NCI-H446 (cell line): ENCODE results near the gene GNAI1.
A peak's percentile ranks its signal among the peaks of the same experiment; 100 is the strongest.

Experiments used
- DNase-seq, 2 experiments: peaks; one replicate each; lab custom pipeline; 2025; lab: John Stamatoyannopoulos, UW

Gene GNAI1

DNA sequence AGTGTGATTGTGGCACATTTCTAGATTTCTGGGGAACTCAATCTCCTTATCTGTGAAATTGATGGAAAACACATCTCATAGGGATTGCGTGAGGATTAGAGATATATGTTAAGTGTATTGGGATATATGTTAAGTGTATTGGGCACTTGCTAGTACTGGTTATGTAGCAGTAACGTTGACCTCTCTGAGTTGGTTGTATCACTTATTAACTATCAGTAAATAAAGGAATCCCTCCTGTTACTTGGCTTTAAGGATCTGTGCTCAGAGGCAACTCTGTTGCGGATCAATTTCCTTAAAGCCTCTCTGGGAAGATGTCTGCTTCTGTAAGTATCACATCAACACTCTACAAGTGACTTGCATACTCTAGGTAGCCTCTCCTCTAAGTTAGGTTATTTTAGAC is 25.2 kb downstream of the GNAI1 start:
- no peak for DNase-seq

DNA sequence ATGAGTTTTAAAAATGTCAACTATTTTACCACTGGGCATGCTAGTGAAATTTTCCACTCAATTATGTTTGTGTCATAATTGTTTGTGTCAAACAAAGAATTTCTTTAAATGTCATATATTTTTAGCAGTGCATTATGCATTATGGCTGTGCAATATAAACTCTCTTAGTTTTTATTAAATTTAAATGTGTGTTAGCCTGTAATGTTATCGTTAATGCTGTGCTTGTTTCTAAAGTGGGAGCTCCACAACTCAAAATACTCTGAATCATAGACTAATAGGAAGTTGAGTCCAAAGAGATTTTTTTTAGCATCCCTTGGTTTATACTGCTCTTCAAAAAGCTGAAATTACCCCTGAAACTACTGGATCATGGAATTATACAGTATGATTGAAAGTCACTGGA is 26.8 kb downstream of the GNAI1 start:
- DNase-seq: no peak

DNA sequence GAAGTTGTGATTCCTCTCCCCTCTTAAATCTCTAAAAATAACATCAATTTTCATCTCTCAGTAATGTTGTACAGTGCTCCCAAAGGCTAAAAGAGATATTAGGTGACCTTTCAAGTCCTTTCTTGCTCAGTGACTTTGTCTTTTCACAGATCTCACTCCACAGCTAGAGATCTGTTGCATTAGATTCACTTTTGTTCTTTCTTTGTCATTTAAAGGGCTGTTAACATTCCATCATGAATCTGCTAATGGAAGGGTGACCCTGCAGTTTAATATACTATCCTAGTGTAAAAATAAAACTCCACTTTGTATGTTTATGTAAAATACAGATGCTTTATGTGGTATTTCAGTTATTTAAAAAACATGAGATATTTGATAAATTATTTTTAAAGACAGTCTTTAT is 30.5 kb downstream of the GNAI1 start:
- no peak for DNase-seq

DNA sequence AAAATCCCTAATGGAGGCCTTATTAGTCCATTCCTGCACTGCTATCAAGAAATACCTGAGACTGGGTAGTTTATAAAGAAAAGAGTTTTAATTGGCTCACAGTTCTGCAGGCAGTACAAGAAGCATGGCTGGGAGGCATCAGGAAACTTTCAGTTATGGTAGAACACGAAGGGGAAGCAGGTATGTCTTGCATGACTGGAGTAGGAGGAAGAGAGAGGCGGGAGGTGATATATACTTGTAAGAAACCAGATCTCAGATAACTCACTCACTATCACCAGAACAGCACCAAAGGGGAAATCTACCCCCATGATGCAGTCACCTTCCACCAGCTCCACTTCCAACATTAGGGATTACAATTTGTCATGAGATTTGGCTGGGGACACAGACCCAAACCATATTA is 35.8 kb downstream of the GNAI1 start:
- no peak for DNase-seq

DNA sequence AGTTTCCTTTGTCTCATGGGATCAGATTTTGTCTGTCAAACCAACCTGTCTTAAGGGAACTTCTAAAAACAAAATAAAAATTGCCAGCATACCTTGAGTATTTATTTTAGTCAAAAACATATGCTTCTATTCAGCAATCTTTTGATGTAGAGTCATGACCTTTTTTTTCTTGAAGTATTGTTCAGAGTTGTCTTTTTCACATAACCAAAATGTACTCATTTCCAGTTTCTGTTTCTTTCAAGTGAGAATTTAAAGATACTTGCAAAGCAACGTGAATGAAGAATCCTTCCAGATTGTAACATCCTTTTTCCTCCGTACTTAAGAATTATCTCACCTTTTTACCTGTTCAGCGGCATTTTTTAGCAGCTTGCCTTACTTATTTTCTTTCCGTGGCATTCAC is 37.8 kb downstream of the GNAI1 start:
- no peak for DNase-seq

DNA sequence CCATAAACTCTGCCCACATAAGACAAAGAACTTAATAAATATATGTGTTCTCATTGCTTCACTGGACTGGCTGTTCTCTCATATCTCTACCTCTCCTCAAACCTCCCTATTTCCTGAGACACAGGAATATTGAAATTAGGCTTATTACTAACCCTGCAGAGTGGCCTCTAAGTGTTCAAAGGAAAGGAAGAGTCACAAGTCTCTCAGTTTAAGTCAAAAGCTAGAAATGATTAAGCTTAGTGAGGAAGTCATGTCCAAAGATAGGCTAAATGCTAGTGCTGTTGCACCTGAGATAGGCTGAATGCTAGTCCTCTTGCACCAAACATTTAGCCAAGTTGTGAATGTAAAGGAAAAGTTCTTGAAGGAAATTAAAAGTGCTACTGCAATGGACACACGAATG is 41.1 kb downstream of the GNAI1 start:
- DNase-seq: no peak

DNA sequence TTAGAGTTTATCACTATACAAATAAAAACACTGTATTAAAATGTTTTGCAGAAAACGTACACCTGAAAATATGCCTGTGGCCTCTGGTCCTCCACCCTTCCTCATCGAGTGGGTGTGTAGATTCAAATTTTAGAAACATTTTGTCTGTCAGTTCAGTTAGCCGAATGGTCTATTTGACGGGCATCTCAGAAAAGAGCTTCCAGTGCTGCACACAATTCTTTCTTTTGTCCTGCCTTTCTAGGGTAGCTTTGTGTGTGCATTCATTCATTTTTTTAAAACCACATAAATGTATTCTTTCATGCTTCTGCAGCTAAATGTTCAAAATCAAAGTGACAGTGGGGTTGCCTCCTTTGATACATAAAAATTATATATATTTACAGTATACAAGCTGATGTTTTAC is 46.8 kb downstream of the GNAI1 start:
- no peak for DNase-seq

DNA sequence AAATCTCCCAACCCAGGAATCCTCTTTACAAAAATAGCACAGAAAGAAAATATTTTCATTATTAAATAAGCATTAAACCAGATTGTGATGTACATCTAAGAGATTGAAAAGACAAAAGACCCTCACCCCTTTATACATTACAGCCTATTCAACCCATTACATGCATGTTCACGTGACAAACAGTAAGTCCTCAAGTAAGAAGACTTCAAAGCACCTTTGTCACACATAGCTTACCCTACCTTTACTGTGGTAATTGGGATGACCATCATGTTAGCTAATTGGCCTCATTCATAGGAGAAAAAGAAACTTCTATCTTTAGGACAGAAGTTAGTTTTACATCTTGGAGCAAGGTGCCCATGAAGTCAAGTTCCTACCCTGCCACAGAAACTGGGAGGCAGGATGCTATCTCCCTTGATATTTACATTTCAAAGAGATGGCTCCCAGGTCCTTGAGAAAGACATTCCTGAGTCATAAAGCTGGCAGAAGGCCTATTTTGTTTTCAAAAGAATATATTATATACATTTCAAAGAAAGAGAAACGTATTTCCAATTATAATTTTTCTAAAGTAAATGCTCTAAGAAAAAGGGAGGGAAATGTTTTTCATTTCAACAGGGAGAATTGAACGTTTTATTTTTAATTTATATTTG is 48.1 kb downstream of the GNAI1 start:
- no peak for DNase-seq

DNA sequence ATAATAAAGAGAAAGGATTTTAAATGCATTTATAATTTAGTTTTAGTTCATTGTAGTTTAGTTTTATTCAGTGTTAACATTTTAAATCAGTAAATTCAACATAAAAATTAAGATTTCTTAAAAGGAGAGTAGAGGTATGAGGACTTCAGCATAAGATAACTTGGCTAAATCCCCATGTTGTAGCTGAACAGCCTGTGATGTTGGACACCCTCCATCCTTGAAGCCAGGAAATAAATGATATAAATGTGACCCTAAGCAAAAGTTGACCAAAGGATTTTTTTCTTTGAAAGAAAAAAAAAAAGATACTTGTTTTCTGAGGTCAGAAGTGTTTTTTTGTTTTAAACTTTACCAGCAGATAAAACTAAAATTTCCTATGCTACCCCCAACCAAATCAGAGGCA is 48.7 kb downstream of the GNAI1 start:
- no peak for DNase-seq

DNA sequence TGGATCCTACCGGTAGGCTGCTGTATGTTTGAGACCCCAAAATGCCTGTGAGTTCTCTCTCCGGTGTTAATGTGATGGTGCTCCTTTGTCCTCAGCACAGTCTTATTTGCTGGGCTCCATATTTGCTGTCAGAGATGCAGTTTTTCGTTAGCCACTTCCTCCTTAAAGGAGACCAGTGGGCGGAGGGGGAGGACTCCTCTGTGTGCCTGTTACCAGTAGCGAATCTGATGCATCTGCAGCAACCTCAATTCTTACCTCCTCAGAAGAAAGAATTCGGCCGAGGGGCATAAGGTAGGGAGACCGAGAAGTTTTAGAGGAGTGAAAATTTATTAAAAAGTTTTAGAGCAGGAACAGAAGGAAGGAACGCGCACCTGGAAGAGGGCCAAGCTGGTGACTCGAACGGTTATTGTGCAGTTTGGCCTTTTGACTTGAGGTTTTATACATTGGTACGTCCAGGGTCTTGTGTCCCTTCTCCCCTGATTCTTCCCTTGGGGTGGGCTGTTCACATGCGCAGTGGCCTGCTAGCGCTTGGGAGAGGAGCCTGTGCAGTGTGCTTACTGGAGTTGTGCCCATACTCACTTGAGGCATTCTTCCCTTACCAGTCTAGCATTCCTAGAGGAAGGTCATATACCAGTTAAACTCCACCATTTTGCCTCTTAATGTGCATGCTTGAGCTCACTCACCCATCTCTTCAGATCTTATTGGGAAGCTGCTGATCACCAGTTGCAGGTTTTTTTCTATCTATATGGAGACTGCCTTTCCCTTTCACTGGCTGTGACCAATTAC is 49.5 kb downstream of the GNAI1 start:
- DNase-seq: no peak

DNA sequence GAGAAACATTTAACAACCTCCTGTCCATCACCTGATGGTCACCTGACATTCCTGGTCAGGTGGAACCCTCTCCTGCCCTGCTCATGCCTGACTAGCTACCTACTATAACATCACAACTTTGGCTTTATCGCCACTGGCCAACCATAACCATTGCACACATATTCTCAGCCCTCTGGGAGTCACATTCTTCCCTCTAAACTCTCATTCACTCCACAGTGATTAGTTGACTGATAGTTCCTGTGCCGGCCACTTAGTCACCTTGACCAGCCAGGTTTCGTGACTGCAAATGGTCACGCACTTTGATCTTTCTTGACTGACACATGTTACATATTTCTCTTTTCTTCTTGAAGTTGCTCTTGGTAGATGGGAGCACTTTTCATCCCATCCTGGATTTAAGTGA is 50.1 kb downstream of the GNAI1 start:
- DNase-seq: no peak

DNA sequence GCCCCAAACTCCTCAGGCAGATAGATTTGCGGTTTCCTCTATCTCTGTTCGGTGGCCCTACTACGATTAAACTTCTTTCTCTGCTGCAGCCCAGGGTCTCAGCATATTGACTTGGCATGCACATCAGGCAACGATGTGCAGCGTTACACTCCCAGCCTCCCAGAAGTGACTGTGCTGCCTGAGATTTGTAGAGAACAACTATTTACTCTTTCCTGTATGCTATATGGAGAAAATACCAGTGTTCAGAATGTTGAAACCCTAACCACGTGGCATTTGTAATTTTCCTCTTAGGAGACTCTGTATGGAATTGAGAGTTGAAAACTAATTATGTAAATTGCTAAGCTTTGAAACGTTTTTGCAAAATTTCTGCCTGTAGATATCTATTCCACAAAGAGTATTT is 50.9 kb downstream of the GNAI1 start:
- DNase-seq: no peak

DNA sequence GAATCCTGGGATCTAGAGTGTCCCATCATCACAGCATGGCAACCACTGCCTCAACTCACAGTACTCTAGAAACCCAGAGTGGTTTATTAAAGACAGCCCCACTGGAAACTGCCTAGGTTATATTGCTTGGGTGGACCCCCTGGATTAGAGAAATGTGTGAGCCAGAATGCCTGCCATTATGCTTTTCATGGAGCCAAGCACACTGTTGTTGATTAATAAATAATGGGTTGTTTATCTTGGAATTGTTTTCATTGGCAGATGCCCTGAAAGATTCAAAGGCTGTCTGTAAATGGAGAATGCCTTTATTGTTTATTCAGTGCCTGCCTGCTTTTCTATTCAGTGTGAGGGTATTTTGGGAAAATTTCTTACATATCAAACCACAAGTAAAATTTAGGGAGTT is 52.1 kb downstream of the GNAI1 start:
- DNase-seq: peak in 1 of 2 experiments; percentile 29

DNA sequence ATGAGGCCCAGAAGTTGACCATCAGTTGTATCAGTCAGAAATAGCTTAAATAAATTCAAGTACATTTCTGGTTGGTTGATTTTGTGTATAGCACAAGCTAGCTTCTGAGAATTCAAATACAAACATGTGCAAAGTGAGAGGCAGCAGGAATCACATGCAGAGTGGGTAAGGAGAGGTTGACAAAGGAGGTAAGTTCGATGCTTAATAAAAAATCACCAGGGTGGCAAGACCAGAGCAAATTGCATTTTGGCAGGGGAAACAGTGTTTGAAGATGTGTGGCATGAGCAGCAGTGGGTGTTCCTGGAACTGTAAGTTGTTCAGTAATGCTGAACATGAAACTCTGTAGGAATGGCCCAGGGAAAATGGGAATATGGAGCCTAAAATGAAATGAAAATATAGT is 52.6 kb downstream of the GNAI1 start:
- DNase-seq: no peak

DNA sequence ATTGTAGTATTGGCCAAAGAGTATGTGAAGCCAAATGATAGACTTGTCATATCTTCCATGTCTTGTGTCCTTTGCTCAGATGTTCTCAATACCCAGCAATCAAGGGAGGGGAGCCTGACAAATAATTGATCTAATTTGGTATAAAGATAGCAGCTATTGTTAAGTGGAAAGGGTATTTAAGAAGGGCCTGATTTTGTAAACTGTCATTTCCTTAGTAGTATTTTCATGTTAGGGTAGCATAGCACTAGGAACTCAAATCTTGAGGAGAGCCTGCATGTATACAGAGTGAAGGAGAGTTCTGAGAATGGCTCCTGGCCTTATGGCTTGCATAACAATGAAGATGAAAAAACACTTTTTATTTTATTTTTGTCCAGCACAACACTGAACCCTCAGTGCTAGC is 53.1 kb downstream of the GNAI1 start:
- DNase-seq: no peak

DNA sequence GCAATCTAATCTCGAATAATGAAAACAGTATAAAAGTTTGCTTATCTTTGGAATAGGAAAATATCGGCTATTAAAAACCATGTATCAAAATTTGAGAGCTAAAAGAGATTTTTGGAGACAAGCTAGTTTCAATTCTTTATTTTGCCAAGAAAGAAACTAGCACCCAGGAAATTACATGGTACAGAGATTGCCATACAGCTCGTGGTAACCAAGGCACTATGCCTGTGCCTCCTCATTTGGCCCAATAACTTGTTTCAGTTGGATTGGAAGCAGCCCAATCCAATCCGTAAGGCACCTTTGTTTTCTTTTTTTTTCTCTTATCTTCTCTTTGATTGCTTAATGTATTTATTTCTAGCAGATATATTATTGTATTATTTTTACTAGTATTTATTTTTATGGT is 55.0 kb downstream of the GNAI1 start:
- no peak for DNase-seq

DNA sequence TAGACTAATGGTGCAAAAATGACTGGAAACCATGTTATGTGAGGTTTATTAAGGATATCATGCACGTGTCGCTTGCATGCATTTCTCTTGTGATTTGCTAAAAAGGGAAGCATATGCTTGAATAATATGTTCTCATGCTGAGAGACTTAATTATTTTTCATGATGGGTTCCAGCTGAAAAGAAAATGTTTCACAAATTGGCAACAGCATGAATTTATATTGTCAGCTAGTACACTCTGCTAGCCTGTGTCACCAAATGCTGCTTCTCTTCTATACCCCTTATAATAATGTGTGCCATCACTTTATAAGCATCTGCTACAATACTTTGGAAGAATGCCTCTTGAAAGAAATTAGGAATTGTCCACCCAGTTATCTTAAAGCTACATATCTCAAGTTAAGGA is 63.0 kb downstream of the GNAI1 start:
- DNase-seq: peak in 1 of 2 experiments; percentile 0

DNA sequence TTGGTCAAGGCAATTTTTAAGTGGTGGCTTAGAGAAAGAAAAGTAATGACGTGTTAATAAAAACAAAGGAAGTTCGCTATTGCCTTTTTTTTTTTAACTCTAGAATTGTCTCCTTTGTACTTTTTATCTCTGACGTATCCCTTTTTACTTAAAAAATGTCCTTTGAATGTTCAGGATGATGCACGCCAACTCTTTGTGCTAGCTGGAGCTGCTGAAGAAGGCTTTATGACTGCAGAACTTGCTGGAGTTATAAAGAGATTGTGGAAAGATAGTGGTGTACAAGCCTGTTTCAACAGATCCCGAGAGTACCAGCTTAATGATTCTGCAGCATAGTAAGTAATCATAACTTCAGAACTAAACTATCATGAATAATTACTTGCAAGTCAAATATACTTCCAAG is 64.4 kb downstream of the GNAI1 start:
- no peak for DNase-seq

DNA sequence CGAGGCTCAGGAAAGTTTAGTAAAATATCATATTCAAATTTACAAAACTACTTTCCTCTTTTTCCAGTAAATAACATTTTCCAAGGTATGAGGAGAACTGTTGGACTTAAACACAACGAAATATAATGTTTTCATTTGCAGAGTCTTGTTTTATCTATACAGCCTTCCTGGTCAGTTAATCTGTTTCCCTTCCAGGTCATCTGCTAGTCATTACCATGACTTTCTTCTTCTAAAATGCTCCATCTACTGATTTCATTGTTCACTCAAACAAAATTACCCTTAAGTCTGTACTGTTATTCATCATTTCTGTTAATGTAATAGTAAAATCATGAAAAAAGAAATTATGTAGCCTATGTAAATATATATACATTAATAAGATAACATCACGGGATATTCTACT is 69.8 kb downstream of the GNAI1 start:
- no peak for DNase-seq

DNA sequence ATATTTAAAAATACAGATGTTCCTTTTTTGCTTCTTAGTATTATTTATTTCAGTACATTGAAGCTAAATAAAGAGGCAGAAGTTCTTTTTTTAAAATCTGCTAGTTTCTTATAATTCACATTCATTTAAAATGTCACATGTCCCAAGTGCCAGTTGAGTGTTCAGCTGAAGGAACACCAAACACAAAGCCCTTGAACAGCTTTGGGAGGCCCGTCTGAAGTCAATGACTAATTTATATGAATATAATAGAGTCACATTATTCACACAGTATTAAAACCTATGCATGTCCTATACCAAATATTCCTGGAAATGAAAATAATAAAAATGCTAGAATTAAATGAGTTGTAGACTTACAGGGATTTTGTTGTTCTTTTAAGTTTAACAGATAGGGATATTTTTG is 70.3 kb downstream of the GNAI1 start:
- DNase-seq: no peak

DNA sequence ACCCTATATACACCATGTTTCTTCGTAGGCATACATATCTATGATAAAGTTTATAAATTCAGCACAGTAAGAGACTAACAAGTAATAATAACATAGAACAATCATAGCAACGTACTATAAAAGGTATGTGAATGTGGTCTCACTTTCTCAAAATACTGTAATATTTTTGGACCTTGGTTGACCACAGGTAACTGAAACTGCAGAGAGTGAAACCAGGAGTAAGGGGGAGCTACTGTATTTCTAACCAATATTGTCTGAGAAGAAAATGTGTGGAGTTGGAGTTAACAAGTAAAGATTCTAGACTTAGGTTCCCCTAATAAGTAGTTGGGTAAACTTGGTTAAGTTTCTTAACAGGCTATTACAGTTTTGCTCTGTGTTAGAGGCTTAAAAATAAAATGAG is 72.1 kb downstream of the GNAI1 start:
- no peak for DNase-seq

DNA sequence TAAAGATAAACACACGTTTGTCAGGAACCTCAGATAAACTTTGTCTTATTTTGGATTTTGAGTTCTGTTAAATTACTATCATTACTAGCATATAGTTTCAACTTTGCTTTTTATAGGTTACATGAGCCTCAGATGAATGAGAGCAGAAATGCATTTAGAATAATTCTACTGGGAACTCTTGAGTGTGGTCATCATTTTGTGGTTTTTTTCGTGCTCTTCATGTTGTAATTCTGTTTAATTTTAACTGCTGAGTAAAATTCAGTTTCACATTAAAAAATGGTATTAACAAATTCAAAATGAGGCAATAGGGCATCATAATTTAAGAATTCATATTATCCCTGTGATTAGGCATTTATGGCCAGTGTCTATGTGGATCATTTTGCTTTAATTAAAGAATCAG is 72.9 kb downstream of the GNAI1 start:
- no peak for DNase-seq

DNA sequence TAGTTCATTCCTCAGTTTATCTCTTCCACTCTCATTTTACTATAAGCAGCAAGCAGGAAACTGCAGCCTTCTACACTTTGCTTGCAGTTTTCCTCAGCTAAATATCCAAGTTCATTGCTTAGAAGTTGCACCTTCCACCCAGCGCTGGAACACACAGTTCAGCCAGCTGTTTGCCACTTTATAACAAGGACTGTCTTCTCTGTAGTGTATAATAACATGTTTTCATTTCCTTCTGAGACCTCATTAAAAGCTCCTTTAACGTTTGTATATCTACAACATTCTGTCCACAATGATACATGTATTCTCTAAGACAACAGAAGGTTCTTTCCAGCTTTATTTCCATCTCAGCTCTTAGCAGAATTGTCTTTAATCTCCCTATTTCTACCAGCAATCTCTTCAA is 74.1 kb downstream of the GNAI1 start:
- no peak for DNase-seq

DNA sequence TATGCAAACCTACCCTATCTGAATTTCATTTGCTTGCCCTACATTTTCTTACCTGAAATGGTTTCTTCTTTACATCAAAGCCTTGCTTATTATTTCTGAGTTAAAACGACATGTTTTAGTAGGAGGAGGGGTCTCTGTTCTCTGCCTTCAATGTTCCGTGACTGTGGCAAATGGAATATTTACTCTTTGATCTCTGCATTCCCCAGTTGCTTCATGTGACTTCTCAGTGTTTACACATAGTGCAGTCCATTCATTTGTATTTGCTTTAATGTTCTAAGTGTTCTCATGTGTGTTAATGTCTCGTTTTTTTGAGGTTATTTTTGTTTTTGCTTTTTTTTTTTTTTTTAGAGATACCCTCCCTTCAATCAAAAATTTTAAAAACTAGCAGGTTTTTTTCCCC is 75.8 kb downstream of the GNAI1 start:
- no peak for DNase-seq
